GM12891 (cell line): ENCODE data around the gene ZSWIM5.
"Not testable (repeated sequence)": the region's sequence is repeated elsewhere in the genome, so short reads cannot be mapped to it uniquely, and the experiment has no call there.

Experiments used
- DNase-seq: peaks from one replicate; pipeline ENCODE4 v3.0.0; 2011; ENCODE audit warnings: low spot score; ENCODE audit not compliant: insufficient read length
- FAIRE-seq: peaks from 2 replicates; lab custom pipeline; 2011; peaks lifted over from hg19 to GRCh38; lab: Jason Lieb, UNC
- PAX5 ChIP-seq: IDR thresholded peaks from 2 replicates; pipeline ENCODE4 v1.6.1; 2011; ENCODE audit warnings: low read length, moderate library complexity, mild to moderate bottlenecking; ENCODE audit not compliant: insufficient read depth, severe bottlenecking
- POLR2A ChIP-seq: IDR thresholded peaks from 2 replicates; pipeline ENCODE4 v1.6.1; 2011; ENCODE audit warnings: low read depth, low read length, control low read depth
- POLR2AphosphoS5 ChIP-seq: IDR thresholded peaks from 2 replicates; pipeline ENCODE4 v1.6.1; 2011; ENCODE audit warnings: low read depth, low read length, control low read depth
- POU2F2 ChIP-seq: IDR thresholded peaks from 2 replicates; pipeline ENCODE4 v1.6.1; 2011; ENCODE audit warnings: low read depth, mild to moderate bottlenecking, control low read depth, low read length, moderate library complexity
- SPI1 ChIP-seq: IDR thresholded peaks from 2 replicates; pipeline ENCODE4 v1.6.1; 2011; ENCODE audit warnings: low read depth, low read length, control low read depth
- TAF1 ChIP-seq: IDR thresholded peaks from 2 replicates; pipeline ENCODE4 v1.6.1; 2011; ENCODE audit warnings: low read depth, low read length, control low read depth

The ZSWIM5 gene

DNA sequence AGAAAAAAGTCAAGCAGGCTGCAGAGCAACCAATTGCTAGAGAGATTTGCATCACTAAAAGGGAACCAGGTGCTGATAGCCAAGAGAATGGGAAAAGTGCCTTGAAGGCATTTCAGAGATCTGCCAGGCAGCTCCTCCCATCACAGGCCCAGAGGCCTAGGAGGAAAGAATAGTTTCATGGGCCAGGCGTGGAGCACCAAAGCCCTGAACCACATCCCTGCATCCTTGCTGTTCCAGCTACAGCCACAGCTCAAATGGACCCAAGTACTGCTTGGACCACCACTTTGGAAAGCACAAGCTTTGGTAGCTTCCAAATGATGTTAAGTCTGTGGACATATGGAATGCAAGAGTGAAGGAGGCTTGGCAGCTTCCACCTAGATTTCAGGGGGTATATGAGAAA is 29.7 kb upstream of the ZSWIM5 start:
- FAIRE-seq (no peak), DNase-seq (no peak)
- TF ChIP-seq POLR2AphosphoS5 (no peak), SPI1 (no peak), POU2F2 (no peak), TAF1 (no peak), POLR2A (no peak)

DNA sequence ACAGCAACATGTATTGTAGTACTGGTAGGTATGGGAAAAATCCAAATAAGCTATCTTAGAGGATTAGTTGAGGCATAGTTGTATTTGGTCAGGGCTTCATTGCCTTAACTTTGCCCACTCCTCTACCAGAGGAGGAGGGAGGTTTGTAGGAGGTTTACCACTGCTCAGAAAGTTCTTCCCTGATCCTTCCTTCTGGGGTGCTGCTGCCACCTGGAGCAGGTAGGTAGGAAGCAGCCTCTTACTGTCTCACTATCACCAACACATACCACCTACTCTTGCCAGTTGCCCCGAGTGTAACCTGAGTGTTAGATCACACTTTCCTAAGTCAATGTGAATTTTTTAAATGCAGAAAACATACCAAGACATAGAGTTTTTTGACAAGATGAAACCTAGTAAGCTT is 24.1 kb upstream of the ZSWIM5 start:
- DNase-seq (no peak), FAIRE-seq (no peak)
- TF ChIP-seq POLR2AphosphoS5 (no peak), TAF1 (no peak), SPI1 (no peak), PAX5 (no peak), POLR2A (no peak), POU2F2 (no peak)

DNA sequence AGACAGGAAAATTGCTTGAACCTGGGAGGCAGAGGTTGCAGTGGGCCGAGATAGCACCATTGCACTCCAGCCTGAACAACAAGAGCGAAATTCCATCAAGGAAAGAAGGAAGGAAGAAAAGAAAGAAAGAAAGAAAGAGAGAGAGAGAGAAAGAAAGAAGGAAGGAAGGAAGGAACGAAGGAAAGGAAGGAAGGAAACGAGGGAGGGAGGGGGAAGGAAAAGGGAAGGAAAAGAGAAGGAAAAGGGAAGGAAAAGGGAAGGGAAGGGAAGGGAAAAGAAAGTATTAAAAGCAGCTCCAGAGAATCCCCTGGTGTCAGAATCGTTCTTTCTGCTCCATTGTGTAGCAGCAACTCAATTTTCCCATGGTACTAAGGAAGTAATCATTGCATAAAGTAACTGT is 19.2 kb upstream of the ZSWIM5 start:
- TF ChIP-seq POU2F2 (no peak), SPI1 (no peak), PAX5 (no peak), POLR2A (no peak), TAF1 (no peak), POLR2AphosphoS5 (no peak)
- FAIRE-seq = no peak
- DNase-seq = no peak

DNA sequence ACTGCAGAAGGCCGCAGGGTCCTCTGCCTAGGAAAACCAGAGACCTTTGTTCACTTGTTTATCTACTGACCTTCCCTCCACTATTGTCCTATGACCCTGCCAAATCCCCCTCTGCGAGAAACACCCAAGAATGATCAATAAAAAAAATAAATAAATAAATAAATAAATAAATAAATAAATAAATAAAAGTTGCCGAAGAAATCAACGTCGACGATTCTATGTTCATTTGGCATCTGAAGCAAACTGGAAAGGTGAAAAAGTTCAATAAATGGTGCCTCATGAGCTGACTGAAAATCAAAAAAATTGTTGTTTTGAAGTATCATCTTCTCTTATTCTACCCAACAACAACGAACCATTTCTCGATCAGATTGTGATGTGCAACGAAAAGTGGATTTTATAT is 17.3 kb upstream of the ZSWIM5 start:
- FAIRE-seq, DNase-seq: not testable (repeated sequence)

DNA sequence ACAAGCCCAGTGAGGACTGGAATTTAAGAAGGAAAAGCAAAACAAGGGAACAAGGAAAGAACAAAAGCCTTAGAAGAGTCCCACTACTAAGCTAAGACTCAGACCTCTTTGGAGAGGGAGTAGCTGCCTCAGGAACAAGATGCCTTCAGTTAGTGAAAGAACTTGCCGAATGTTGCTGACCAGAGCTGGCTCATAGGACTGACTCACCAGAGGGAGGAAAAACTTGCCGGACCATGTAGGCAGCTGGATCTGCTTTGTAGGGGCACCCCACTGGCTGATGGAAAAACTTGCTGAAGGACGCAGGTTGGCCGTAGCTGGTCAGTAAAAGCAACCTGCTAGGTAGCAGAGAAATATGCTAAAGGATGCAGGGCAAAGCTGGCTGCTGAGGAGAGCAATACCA is 15.3 kb upstream of the ZSWIM5 start:
- DNase-seq (no peak), FAIRE-seq (no peak)
- no peak for TF ChIP-seq POLR2A
- no peak for TF ChIP-seq SPI1
- TF ChIP-seq POLR2AphosphoS5 = no peak
- TF ChIP-seq POU2F2 = no peak
- no peak for TF ChIP-seq PAX5
- no peak for TF ChIP-seq TAF1

DNA sequence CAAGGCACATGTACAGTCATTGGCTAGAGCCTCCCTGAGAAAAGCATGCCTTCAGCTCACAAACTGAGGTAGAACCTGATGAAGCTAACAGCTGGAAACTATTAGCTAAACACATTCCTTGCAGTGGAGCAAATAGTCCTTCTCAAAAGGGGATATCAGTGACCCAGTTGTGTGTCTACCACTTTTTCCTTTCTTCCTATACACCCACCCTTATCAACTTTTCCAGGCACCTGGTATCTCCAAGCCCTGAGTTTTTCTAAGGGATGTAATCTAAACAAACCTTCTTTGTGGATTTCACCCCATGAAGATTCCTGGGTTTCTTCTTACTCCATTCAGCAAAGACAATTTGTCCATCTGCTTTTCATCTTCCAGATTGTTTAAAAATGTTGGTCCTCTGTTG is 10.5 kb upstream of the ZSWIM5 start:
- FAIRE-seq = no peak
- DNase-seq = no peak
- no peak for TF ChIP-seq POLR2A
- no peak for TF ChIP-seq POLR2AphosphoS5
- no peak for TF ChIP-seq TAF1
- TF ChIP-seq SPI1 = no peak
- TF ChIP-seq PAX5 = no peak
- TF ChIP-seq POU2F2 = no peak

DNA sequence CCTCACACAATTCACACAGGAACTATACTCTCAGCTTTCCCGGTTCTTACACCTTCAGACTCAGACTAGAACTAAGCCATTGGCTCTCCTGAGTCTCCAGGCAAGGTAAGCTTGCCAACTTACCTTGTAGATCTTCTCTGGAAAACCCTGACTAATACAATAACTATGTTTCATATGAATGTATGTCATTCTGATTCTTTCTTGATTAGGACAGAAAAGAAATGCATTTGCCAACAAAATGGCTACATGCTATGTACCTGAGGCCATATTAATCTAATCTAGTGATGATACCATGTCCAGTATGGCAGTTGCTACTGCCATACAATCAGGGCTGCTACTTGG is 9.8 kb upstream of the ZSWIM5 start:
- no peak for FAIRE-seq

DNA sequence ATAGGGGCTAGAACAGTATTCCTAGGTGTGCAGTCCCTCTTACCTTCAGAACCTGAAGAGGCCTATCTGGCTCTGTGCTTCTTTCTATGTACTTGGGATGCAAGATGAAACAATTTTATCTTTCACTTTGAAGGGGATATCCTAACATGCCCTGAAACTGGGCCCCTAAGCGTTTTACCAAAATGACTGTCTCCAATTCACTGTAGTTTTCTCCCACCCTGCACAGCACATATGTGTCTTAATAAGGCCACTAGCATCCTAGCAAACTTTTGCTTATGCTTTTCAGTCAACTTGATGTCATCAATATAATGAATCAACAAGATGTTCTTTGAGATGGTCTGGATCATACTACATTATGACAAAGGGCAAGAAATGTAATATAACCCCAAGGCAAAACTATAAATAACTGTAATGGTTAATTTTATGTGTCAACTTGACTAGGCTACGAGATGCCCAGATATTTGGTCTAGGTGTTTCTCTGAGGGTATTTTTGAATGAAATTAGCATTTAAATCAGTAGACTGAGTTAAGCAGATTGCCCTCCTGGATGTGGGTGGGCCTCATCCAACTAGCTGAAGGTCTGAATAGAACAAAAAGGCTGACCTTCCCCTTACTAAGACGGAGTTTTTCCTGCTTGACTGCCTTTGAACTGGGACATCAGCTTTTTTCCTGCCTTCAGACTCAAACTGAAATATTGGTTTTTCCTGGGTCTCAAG is 9.2 kb upstream of the ZSWIM5 start:
- TF ChIP-seq POLR2A (no peak), SPI1 (no peak), TAF1 (no peak), POLR2AphosphoS5 (no peak), POU2F2 (no peak), PAX5 (no peak)
- FAIRE-seq (no peak), DNase-seq (no peak)

More for the DNA sequence above, 9.8 kb upstream of the ZSWIM5 start:
- TF ChIP-seq POU2F2 = no peak
- no peak for TF ChIP-seq POLR2A
- TF ChIP-seq TAF1 = no peak
- DNase-seq = no peak

DNA sequence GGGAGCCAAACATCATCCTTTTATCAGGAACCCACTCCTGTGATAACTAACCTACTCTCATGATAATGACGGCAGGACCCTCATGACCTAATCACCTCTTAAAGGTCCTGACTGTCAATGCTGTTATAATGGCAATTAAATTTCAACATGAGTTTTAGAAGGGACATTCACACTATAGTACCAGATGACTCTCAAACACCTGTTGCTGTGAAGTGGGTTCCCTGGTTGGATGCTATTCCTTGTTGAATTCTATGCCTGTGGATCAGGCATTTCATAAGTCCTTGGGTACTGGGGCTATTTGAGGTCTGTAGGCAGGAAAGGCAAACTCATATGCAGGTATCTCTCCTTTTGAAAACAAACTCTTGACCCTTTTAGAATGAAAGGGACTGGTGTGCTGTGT is 7.5 kb upstream of the ZSWIM5 start:
- DNase-seq = no peak
- TF ChIP-seq POLR2AphosphoS5 (no peak), TAF1 (no peak), PAX5 (no peak), POU2F2 (no peak), POLR2A (no peak), SPI1 (no peak)

DNA sequence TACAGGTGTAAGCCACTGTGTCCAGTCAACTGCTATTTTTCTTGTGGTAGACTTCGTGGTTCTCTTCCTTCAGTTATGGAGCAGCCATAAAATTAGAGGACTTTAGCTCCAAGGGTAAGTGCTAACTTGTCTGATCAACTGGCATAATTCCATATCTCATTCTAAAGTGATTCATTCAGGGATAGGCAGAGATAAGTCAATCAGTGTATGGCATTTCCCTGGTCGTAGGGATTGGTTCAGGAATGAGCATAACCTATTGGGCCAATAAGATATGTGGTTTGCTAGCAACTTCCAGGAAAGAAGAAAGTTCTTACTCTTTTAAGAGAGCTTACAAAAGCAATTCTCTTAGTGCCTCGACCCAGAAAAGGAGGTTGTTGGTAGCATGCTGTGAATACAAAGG is 4.7 kb upstream of the ZSWIM5 start:
- FAIRE-seq (no peak), DNase-seq (no peak)
- no peak for TF ChIP-seq SPI1
- no peak for TF ChIP-seq POLR2A

More for the DNA sequence above, 7.5 kb upstream of the ZSWIM5 start:
- no peak for FAIRE-seq
